WTC11 (cell line): ENCODE data around the gene ACY1. TPM values are rescaled to one million over a fixed set of nuclear protein-coding genes. Genes with fewer than 3 reads are reported as not detected.
A peak's percentile ranks its signal among the peaks of the same experiment; 100 is the strongest.

Experiments
- GTF2I ChIP-seq: fragments of 250-450 bp; sonication (Bioruptor Pico); conservative IDR thresholded peaks from 2 replicates; pipeline ENCODE4 v1.4.0; 2021; ENCODE audit warnings: mild to moderate bottlenecking
- JAZF1 ChIP-seq: fragments of 250-450 bp; sonication (Bioruptor Pico); IDR thresholded peaks from 2 replicates; pipeline ENCODE4 v1.9.0; 2021; ENCODE audit warnings: moderate library complexity, mild to moderate bottlenecking, inconsistent platforms
- NFE2L1 ChIP-seq: sonication (generic); formaldehyde crosslinking; IDR thresholded peaks from 2 replicates; pipeline ENCODE4 v1.8.1; 2023; ENCODE audit warnings: missing genetic modification reagents
- PRRX2 ChIP-seq: fragments of 250-450 bp; sonication (Bioruptor Pico); IDR thresholded peaks from 2 replicates; pipeline ENCODE4 v1.8.0; 2021; ENCODE audit warnings: mild to moderate bottlenecking
- RORB ChIP-seq: fragments of 250-450 bp; sonication (Bioruptor Pico); IDR thresholded peaks from 2 replicates; pipeline ENCODE4 v1.9.0; 2021; ENCODE audit warnings: mild to moderate bottlenecking
- SOX15 ChIP-seq: fragments of 250-450 bp; sonication (Bioruptor Pico); IDR thresholded peaks from 2 replicates; pipeline ENCODE4 v1.9.0; 2021; ENCODE audit warnings: mild to moderate bottlenecking
- SP1 ChIP-seq: sonication (generic); formaldehyde crosslinking; conservative IDR thresholded peaks from 2 replicates; pipeline ENCODE4 v1.8.1; 2022; ENCODE audit warnings: missing genetic modification reagents
- TEAD4 ChIP-seq: sonication (generic); formaldehyde crosslinking; IDR thresholded peaks from 2 replicates; pipeline ENCODE4 v1.8.0; 2022; ENCODE audit warnings: mild to moderate bottlenecking, missing genetic modification reagents
- ZNF263 ChIP-seq: sonication (generic); formaldehyde crosslinking; IDR thresholded peaks from 2 replicates; pipeline ENCODE4 v1.8.1; 2022; ENCODE audit warnings: low read depth, mild to moderate bottlenecking, moderate library complexity, missing genetic modification reagents
- ZNF317 ChIP-seq: sonication (generic); formaldehyde crosslinking; IDR thresholded peaks from 2 replicates; pipeline ENCODE4 v1.8.1; 2023; ENCODE audit warnings: low read depth, mild to moderate bottlenecking, moderate library complexity, missing genetic modification reagents, borderline replicate concordance
- ZNF396 ChIP-seq: fragments of 250-450 bp; sonication (Bioruptor Pico); IDR thresholded peaks from 2 replicates; pipeline ENCODE4 v1.8.0; 2021; ENCODE audit warnings: mild to moderate bottlenecking, moderate library complexity, borderline replicate concordance
- total RNA-seq: library from RNA; stranded (reverse); gene quantifications from 3 replicates; pipeline ENCODE4 v1.2.3, GENCODE V29; 2021
- TF ChIP-seq, protein P1 (sequence below): sonication (generic); formaldehyde crosslinking; IDR thresholded peaks from 2 replicates; pipeline ENCODE4 v1.8.0; 2023; ENCODE audit warnings: missing genetic modification reagents, mild to moderate bottlenecking, borderline replicate concordance
- TF ChIP-seq, protein P2 (sequence below): sonication (generic); formaldehyde crosslinking; IDR thresholded peaks from 2 replicates; pipeline ENCODE4 v1.8.0; 2022; ENCODE audit warnings: missing genetic modification reagents
- TF ChIP-seq, protein P3 (sequence below): sonication (generic); formaldehyde crosslinking; IDR thresholded peaks from 2 replicates; pipeline ENCODE4 v1.8.1; 2022; ENCODE audit warnings: mild to moderate bottlenecking, moderate library complexity, missing genetic modification reagents
- TF ChIP-seq, protein P4 (sequence below): sonication (generic); formaldehyde crosslinking; conservative IDR thresholded peaks from 2 replicates; pipeline ENCODE4 v1.8.1; 2023; ENCODE audit warnings: mild to moderate bottlenecking, low read depth, missing genetic modification reagents, moderate library complexity
- TF ChIP-seq, protein P5 (sequence below): sonication (generic); formaldehyde crosslinking; IDR thresholded peaks from 2 replicates; pipeline ENCODE4 v1.8.1; 2023; ENCODE audit warnings: mild to moderate bottlenecking, moderate library complexity, missing genetic modification reagents
- TF ChIP-seq, protein P6 (sequence below): sonication (generic); formaldehyde crosslinking; conservative IDR thresholded peaks from 2 replicates; pipeline ENCODE4 v1.8.1; 2022; ENCODE audit warnings: mild to moderate bottlenecking, missing genetic modification reagents
- TF ChIP-seq, protein P7 (sequence below): sonication (generic); formaldehyde crosslinking; IDR thresholded peaks from 2 replicates; pipeline ENCODE4 v1.8.0; 2022; ENCODE audit warnings: mild to moderate bottlenecking, missing genetic modification reagents
- TF ChIP-seq, protein P8 (sequence below): sonication (generic); formaldehyde crosslinking; IDR thresholded peaks from 2 replicates; pipeline ENCODE4 v1.8.1; 2023; ENCODE audit warnings: mild to moderate bottlenecking, missing genetic modification reagents
- TF ChIP-seq, protein P9 (sequence below): sonication (generic); formaldehyde crosslinking; IDR thresholded peaks from 2 replicates; pipeline ENCODE4 v1.8.0; 2023; ENCODE audit warnings: missing genetic modification reagents

The ACY1 gene
- total RNA-seq, 1 experiment from 2014 or later, result 53.8 TPM

DNA sequence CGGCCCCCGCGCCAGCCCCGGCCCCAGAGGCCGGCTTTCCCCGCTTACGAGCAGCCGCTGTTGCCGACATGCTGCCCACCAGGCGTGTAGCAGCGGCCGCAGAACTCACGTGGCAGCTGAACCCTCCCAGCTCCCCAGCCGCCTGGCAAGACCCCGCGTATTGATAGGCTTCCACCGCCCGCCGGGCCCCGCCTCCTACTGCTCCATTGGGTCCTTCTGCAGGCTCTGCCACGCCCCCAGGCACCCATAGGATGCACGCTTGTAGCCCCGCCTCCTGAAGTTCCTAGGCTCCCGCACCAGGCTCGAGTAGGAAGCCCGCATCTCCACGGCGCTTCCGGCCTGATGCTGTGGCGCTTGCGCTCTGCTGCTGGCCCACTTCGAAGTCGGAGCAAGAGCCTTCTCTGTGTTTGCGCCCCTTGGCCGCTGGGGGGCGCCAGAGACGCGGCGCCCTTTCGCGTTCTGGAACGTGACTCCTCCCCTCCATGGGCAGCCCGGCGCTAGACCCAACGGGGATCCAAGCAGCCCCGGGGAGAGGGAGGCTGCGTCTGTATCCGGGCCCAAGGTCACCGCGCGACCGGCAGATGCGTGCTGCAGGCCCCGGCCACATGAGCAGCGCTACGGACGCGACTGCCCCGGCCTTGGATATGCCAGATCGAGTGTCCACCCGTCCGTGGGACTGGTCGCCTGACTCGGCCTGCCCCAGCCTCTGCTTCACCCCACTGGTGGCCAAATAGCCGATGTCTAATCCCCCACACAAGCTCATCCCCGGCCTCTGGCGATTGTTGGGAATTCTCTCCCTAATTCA lies 41.3 kb upstream of the ACY1 start, which contains the start of the genes PARP3 and RRP9 (continued):
- no peak for TF ChIP-seq ZNF396
- TF ChIP-seq, protein P1, sequence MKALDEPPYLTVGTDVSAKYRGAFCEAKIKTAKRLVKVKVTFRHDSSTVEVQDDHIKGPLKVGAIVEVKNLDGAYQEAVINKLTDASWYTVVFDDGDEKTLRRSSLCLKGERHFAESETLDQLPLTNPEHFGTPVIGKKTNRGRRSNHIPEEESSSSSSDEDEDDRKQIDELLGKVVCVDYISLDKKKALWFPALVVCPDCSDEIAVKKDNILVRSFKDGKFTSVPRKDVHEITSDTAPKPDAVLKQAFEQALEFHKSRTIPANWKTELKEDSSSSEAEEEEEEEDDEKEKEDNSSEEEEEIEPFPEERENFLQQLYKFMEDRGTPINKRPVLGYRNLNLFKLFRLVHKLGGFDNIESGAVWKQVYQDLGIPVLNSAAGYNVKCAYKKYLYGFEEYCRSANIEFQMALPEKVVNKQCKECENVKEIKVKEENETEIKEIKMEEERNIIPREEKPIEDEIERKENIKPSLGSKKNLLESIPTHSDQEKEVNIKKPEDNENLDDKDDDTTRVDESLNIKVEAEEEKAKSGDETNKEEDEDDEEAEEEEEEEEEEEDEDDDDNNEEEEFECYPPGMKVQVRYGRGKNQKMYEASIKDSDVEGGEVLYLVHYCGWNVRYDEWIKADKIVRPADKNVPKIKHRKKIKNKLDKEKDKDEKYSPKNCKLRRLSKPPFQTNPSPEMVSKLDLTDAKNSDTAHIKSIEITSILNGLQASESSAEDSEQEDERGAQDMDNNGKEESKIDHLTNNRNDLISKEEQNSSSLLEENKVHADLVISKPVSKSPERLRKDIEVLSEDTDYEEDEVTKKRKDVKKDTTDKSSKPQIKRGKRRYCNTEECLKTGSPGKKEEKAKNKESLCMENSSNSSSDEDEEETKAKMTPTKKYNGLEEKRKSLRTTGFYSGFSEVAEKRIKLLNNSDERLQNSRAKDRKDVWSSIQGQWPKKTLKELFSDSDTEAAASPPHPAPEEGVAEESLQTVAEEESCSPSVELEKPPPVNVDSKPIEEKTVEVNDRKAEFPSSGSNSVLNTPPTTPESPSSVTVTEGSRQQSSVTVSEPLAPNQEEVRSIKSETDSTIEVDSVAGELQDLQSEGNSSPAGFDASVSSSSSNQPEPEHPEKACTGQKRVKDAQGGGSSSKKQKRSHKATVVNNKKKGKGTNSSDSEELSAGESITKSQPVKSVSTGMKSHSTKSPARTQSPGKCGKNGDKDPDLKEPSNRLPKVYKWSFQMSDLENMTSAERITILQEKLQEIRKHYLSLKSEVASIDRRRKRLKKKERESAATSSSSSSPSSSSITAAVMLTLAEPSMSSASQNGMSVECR (CRISPR knock-in tag), result peak; percentile 47; the same call in 1 of the 2 replicates
- TF ChIP-seq, protein P2, sequence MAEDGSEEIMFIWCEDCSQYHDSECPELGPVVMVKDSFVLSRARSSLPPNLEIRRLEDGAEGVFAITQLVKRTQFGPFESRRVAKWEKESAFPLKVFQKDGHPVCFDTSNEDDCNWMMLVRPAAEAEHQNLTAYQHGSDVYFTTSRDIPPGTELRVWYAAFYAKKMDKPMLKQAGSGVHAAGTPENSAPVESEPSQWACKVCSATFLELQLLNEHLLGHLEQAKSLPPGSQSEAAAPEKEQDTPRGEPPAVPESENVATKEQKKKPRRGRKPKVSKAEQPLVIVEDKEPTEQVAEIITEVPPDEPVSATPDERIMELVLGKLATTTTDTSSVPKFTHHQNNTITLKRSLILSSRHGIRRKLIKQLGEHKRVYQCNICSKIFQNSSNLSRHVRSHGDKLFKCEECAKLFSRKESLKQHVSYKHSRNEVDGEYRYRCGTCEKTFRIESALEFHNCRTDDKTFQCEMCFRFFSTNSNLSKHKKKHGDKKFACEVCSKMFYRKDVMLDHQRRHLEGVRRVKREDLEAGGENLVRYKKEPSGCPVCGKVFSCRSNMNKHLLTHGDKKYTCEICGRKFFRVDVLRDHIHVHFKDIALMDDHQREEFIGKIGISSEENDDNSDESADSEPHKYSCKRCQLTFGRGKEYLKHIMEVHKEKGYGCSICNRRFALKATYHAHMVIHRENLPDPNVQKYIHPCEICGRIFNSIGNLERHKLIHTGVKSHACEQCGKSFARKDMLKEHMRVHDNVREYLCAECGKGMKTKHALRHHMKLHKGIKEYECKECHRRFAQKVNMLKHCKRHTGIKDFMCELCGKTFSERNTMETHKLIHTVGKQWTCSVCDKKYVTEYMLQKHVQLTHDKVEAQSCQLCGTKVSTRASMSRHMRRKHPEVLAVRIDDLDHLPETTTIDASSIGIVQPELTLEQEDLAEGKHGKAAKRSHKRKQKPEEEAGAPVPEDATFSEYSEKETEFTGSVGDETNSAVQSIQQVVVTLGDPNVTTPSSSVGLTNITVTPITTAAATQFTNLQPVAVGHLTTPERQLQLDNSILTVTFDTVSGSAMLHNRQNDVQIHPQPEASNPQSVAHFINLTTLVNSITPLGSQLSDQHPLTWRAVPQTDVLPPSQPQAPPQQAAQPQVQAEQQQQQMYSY (CRISPR knock-in tag), result no peak
- no peak for TF ChIP-seq GTF2I (CRISPR knock-in tag)
- TF ChIP-seq, protein P3, sequence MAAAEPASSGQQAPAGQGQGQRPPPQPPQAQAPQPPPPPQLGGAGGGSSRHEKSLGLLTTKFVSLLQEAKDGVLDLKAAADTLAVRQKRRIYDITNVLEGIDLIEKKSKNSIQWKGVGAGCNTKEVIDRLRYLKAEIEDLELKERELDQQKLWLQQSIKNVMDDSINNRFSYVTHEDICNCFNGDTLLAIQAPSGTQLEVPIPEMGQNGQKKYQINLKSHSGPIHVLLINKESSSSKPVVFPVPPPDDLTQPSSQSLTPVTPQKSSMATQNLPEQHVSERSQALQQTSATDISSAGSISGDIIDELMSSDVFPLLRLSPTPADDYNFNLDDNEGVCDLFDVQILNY (CRISPR knock-in tag), result peak; percentile 60; the same call in 1 of the 2 replicates
- TF ChIP-seq, protein P4, sequence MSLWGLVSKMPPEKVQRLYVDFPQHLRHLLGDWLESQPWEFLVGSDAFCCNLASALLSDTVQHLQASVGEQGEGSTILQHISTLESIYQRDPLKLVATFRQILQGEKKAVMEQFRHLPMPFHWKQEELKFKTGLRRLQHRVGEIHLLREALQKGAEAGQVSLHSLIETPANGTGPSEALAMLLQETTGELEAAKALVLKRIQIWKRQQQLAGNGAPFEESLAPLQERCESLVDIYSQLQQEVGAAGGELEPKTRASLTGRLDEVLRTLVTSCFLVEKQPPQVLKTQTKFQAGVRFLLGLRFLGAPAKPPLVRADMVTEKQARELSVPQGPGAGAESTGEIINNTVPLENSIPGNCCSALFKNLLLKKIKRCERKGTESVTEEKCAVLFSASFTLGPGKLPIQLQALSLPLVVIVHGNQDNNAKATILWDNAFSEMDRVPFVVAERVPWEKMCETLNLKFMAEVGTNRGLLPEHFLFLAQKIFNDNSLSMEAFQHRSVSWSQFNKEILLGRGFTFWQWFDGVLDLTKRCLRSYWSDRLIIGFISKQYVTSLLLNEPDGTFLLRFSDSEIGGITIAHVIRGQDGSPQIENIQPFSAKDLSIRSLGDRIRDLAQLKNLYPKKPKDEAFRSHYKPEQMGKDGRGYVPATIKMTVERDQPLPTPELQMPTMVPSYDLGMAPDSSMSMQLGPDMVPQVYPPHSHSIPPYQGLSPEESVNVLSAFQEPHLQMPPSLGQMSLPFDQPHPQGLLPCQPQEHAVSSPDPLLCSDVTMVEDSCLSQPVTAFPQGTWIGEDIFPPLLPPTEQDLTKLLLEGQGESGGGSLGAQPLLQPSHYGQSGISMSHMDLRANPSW (CRISPR knock-in tag), result no peak
- no peak for TF ChIP-seq SOX15 (CRISPR knock-in tag)
- TF ChIP-seq ZNF263 (CRISPR knock-in tag), result peak; percentile 24; the same call in 1 of the 2 replicates
- TF ChIP-seq, protein P5, sequence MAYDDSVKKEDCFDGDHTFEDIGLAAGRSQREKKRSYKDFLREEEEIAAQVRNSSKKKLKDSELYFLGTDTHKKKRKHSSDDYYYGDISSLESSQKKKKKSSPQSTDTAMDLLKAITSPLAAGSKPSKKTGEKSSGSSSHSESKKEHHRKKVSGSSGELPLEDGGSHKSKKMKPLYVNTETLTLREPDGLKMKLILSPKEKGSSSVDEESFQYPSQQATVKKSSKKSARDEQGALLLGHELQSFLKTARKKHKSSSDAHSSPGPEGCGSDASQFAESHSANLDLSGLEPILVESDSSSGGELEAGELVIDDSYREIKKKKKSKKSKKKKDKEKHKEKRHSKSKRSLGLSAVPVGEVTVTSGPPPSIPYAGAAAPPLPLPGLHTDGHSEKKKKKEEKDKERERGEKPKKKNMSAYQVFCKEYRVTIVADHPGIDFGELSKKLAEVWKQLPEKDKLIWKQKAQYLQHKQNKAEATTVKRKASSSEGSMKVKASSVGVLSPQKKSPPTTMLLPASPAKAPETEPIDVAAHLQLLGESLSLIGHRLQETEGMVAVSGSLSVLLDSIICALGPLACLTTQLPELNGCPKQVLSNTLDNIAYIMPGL (CRISPR knock-in tag), result peak; percentile 69; the same call in 1 of the 2 replicates
- TF ChIP-seq JAZF1 (CRISPR knock-in tag), result no peak
- TF ChIP-seq TEAD4 (CRISPR knock-in tag), result no peak
- no peak for TF ChIP-seq PRRX2
- TF ChIP-seq RORB (CRISPR knock-in tag), result no peak
- TF ChIP-seq, protein P6, sequence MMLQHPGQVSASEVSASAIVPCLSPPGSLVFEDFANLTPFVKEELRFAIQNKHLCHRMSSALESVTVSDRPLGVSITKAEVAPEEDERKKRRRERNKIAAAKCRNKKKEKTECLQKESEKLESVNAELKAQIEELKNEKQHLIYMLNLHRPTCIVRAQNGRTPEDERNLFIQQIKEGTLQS, result no peak
- TF ChIP-seq SP1, result peak; percentile 99
- TF ChIP-seq NFE2L1 (CRISPR knock-in tag), result no peak
- TF ChIP-seq, protein P7, sequence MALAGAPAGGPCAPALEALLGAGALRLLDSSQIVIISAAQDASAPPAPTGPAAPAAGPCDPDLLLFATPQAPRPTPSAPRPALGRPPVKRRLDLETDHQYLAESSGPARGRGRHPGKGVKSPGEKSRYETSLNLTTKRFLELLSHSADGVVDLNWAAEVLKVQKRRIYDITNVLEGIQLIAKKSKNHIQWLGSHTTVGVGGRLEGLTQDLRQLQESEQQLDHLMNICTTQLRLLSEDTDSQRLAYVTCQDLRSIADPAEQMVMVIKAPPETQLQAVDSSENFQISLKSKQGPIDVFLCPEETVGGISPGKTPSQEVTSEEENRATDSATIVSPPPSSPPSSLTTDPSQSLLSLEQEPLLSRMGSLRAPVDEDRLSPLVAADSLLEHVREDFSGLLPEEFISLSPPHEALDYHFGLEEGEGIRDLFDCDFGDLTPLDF, result no peak
- TF ChIP-seq, protein P8, sequence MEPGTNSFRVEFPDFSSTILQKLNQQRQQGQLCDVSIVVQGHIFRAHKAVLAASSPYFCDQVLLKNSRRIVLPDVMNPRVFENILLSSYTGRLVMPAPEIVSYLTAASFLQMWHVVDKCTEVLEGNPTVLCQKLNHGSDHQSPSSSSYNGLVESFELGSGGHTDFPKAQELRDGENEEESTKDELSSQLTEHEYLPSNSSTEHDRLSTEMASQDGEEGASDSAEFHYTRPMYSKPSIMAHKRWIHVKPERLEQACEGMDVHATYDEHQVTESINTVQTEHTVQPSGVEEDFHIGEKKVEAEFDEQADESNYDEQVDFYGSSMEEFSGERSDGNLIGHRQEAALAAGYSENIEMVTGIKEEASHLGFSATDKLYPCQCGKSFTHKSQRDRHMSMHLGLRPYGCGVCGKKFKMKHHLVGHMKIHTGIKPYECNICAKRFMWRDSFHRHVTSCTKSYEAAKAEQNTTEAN (CRISPR knock-in tag), result peak; percentile 48; the same call in 1 of the 2 replicates
- TF ChIP-seq, protein P9, sequence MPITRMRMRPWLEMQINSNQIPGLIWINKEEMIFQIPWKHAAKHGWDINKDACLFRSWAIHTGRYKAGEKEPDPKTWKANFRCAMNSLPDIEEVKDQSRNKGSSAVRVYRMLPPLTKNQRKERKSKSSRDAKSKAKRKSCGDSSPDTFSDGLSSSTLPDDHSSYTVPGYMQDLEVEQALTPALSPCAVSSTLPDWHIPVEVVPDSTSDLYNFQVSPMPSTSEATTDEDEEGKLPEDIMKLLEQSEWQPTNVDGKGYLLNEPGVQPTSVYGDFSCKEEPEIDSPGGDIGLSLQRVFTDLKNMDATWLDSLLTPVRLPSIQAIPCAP, result 0 out of 2 replicates have a peak, but pooled peaks have one; percentile 23
- no peak for TF ChIP-seq ZNF317 (CRISPR knock-in tag)
